Endothelial cell (in vitro differentiated cells): ENCODE data around the gene GRK6. TPM values are rescaled to one million over a fixed set of nuclear protein-coding genes. Genes with fewer than 3 reads are reported as not detected.
"Not testable (repeated sequence)": the region's sequence is repeated elsewhere in the genome, so short reads cannot be mapped to it uniquely, and the experiment has no call there.

Experiments used
- DNase-seq: peaks from one replicate; pipeline ENCODE4 v3.0.0; 2021; ENCODE audit warnings: low spot score
- H3K27ac Mint-ChIP-seq: one replicate; pipeline ENCODE4 v1.8.0; 2021; ENCODE audit warnings: mixed read lengths, inconsistent platforms; ENCODE audit not compliant: unreplicated experiment
- H3K27me3 Mint-ChIP-seq: one replicate; pipeline ENCODE4 v1.8.0; 2021; ENCODE audit warnings: mild to moderate bottlenecking, moderate library complexity, mixed read lengths, inconsistent platforms; ENCODE audit not compliant: unreplicated experiment
- H3K36me3 Mint-ChIP-seq: one replicate; pipeline ENCODE4 v1.8.0; 2021; ENCODE audit warnings: mild to moderate bottlenecking, low read depth, mixed read lengths, inconsistent platforms; ENCODE audit not compliant: unreplicated experiment
- H3K4me1 Mint-ChIP-seq: one replicate; pipeline ENCODE4 v1.8.0; 2021; ENCODE audit warnings: mild to moderate bottlenecking, mixed read lengths, inconsistent platforms; ENCODE audit not compliant: unreplicated experiment
- H3K4me3 Mint-ChIP-seq: one replicate; pipeline ENCODE4 v1.8.0; 2021; ENCODE audit warnings: mild to moderate bottlenecking, mixed read lengths, inconsistent platforms; ENCODE audit not compliant: unreplicated experiment
- H3K9me3 Mint-ChIP-seq: one replicate; pipeline ENCODE4 v1.8.0; 2021; ENCODE audit warnings: mixed read lengths, inconsistent platforms; ENCODE audit not compliant: unreplicated experiment
- total RNA-seq: library from RNA; stranded (reverse); fragmentation: NEBNext Ultra II Directional; extraction: Animal tissue kit (Norgen Biotek cat#: 25700); gene quantifications from one replicate; pipeline ENCODE4 v1.2.1, GENCODE V29; 2021; ENCODE audit not compliant: unreplicated experiment
- TF ChIP-seq, protein P1 (sequence below): fragments of 200-600 bp; sonication (generic); IDR thresholded peaks from one replicate; pipeline ENCODE4 v1.5.0; 2021; ENCODE audit warnings: antibody characterized with exemption; ENCODE audit not compliant: unreplicated experiment

GRK6 gene
- total RNA-seq, 1 donor from 2014 or later: 33.1 TPM

- Mint-ChIP-seq H3K36me3 (no peaks in the 10 kb centered on the region), H3K27me3 (peaks cover 3% of the 10 kb centered on the region), H3K4me3 (no peak within 1 kb of the TSS), H3K9me3 (no peaks in the 10 kb centered on the region), H3K4me1 (peaks cover 2% of the 10 kb centered on the region), H3K27ac (no peak within 1 kb of the TSS)
- TF ChIP-seq, protein P1, sequence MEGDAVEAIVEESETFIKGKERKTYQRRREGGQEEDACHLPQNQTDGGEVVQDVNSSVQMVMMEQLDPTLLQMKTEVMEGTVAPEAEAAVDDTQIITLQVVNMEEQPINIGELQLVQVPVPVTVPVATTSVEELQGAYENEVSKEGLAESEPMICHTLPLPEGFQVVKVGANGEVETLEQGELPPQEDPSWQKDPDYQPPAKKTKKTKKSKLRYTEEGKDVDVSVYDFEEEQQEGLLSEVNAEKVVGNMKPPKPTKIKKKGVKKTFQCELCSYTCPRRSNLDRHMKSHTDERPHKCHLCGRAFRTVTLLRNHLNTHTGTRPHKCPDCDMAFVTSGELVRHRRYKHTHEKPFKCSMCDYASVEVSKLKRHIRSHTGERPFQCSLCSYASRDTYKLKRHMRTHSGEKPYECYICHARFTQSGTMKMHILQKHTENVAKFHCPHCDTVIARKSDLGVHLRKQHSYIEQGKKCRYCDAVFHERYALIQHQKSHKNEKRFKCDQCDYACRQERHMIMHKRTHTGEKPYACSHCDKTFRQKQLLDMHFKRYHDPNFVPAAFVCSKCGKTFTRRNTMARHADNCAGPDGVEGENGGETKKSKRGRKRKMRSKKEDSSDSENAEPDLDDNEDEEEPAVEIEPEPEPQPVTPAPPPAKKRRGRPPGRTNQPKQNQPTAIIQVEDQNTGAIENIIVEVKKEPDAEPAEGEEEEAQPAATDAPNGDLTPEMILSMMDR: no peak
- no peak for DNase-seq
Measured at GRCh38 chr5:177409043-177409801, 17.3 kb upstream of the GRK6 start, which contains the start of gene F12. Gene F12, minus strand, starts transcription at chr5:177409564. Its CDS starts 37 bp downstream, at chr5:177409527.

DNA sequence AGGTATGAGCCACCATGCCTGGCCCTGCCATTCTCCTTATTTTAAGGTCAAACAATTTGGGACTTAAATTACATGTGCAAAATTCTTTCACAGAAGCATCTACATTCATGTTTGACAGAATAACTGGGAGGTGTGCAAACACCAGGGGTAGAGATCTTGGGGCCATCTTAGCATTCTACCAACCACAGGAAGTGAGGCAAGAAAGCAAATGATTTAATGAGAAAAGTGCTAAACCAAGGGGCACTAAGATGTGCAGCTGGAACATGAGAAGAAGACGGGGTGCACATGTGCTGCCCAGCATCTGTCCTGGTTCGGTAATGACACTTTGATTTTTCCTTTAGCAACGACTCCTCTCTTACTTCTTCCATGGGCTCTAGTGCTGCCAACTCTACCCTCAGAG lies 15.9 kb upstream of the GRK6 start:
- Mint-ChIP-seq H3K4me1 (peaks cover 7% of the 10 kb centered on the region), H3K27ac (no peak overlapping the region), H3K9me3 (no peaks in the 10 kb centered on the region), H3K36me3 (no peaks in the 10 kb centered on the region), H3K4me3 (no peak overlapping the region), H3K27me3 (peaks cover 2% of the 10 kb centered on the region)
- TF ChIP-seq, protein P1: no peak
- no peak for DNase-seq

DNA sequence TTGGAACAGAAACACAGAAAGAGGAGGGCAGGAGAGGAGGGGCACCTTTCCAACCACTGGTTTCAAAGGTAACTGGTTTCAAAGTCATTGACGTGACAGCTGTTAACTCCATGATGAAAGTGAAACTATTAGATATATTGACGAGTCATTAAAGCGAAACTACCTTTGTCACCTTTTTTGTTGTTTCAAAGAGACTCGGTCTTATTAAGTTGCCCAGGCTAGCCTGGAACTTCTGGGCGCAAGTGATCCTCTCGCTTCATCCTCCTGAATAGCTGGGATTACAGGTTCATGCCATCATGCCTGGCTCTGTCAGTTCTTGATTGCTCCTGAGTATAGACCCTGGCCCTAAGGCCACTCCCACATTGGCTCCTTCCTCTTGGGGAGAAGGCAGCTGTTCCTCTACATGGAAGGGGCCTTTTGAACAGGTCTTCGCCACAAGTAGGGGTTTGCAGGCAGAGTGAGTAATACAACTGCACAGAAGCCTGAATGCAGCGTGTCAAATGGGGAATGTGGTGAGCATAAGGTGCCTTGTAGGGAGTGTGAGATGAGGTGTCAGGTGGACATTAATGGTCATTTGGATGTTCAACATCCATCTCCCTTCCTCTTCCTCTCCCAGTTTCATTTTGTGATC lies 13.8 kb upstream of the GRK6 start:
- no peaks in the 10 kb centered on the region for H3K36me3 Mint-ChIP-seq
- no peak for DNase-seq
- H3K4me3 Mint-ChIP-seq: no peak overlapping the region
- no peak overlapping the region for H3K27ac Mint-ChIP-seq
- TF ChIP-seq, protein P1: no peak
- H3K4me1 Mint-ChIP-seq: peaks cover 12% of the 10 kb centered on the region
- H3K27me3 Mint-ChIP-seq: peaks cover 4% of the 10 kb centered on the region
- no peaks in the 10 kb centered on the region for H3K9me3 Mint-ChIP-seq

DNA sequence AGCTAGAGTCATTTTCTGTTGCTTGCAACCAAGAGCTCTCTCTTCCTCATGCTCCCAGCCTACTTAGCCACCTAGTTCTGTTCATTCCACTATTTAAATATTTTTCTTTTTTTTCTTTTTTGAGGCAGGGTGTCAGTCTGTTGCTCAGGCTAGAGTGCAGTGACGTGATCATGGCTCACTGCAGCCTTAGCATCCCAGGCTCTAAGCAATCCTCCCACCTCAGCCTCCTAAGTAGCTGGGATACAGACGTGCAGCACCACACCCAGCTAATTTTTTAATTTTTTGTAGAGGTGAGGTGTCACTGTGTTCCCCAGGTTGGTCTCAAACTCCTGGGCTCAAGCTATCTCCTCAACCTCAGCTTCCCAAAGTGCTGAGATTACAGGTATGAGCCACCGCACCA lies 12.0 kb upstream of the GRK6 start:
- no peaks in the 10 kb centered on the region for H3K9me3 Mint-ChIP-seq
- H3K4me1 Mint-ChIP-seq: peaks cover 12% of the 10 kb centered on the region
- H3K27ac Mint-ChIP-seq: peak overlapping the region; percentile 50
- TF ChIP-seq, protein P1: no peak
- no peaks in the 10 kb centered on the region for H3K36me3 Mint-ChIP-seq
- H3K27me3 Mint-ChIP-seq: peaks cover 4% of the 10 kb centered on the region
- no peak for DNase-seq
- H3K4me3 Mint-ChIP-seq: no peak overlapping the region

DNA sequence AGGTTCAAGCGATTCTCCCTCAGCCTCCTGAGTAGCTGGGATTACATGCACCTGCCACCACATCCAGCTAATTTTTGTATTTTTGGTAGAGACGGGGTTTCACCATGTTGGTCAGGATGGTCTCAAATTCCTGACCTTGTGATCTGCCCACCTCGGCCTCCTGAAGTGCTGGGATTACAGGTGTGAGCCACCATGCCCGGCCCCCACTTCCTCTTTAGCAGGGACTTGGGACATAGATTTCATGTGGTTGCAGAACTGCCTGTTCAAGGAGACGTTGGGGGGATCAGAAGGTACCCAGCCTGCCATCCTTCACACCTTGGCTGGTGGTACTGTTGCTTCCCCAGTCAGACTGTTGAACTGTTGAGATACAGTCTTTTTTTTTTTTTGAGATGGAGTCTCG lies 9.4 kb upstream of the GRK6 start:
- not testable (repeated sequence) for H3K27me3 Mint-ChIP-seq, H3K36me3 Mint-ChIP-seq, DNase-seq, H3K9me3 Mint-ChIP-seq, H3K4me3 Mint-ChIP-seq, H3K27ac Mint-ChIP-seq
- peaks cover 12% of the 10 kb centered on the region for H3K4me1 Mint-ChIP-seq
